Chondrocyte (in vitro differentiated cells): ENCODE data around the gene RSF1. TPM values are rescaled to one million over a fixed set of nuclear protein-coding genes. Genes with fewer than 3 reads are reported as not detected.

ENCODE experiments used
- DNase-seq: peaks from one replicate; pipeline ENCODE4 v3.0.0; 2021; ENCODE audit warnings: mixed read lengths, low spot score
- H3K27ac Mint-ChIP-seq: one replicate; pipeline ENCODE4 v1.8.0; 2021; ENCODE audit warnings: mild to moderate bottlenecking, moderate library complexity, mixed read lengths; ENCODE audit not compliant: unreplicated experiment
- H3K27me3 Mint-ChIP-seq: 2 replicates; pipeline ENCODE4 v1.8.0; 2021; ENCODE audit warnings: low read depth, mixed read lengths
- H3K36me3 Mint-ChIP-seq: 2 replicates; pipeline ENCODE4 v1.8.0; 2021; ENCODE audit warnings: low read depth, mixed read lengths
- H3K4me1 Mint-ChIP-seq: 2 replicates; pipeline ENCODE4 v1.8.0; 2021; ENCODE audit warnings: low read depth, mild to moderate bottlenecking, mixed read lengths
- H3K4me3 Mint-ChIP-seq: one replicate; pipeline ENCODE4 v1.8.0; 2021; ENCODE audit warnings: mild to moderate bottlenecking, moderate library complexity, mixed read lengths; ENCODE audit not compliant: unreplicated experiment
- H3K9me3 Mint-ChIP-seq: 2 replicates; pipeline ENCODE4 v1.8.0; 2021; ENCODE audit warnings: low read depth, mixed read lengths
- total RNA-seq: library from RNA; stranded (reverse); gene quantifications from 3 replicates; pipeline ENCODE4 v1.2.1, GENCODE V29; 2021
- TF ChIP-seq, protein P1 (sequence below): fragments of 200-600 bp; sonication (generic); IDR thresholded peaks from 2 replicates; pipeline ENCODE4 v1.5.0; 2021; ENCODE audit warnings: antibody characterized with exemption, mild to moderate bottlenecking, moderate library complexity

Gene RSF1
- total RNA-seq, 1 donor from 2014 or later, result 64.2 TPM

GRCh38 chr11:77611921-77612320, 208.6 kb downstream of the RSF1 start:
- Mint-ChIP-seq H3K9me3 (no peaks in the 10 kb centered on the region), H3K27me3 (no peaks in the 10 kb centered on the region), H3K27ac (no peak overlapping the region), H3K4me3 (no peak overlapping the region), H3K36me3 (peaks cover 12% of the 10 kb centered on the region), H3K4me1 (no peaks in the 10 kb centered on the region)
- DNase-seq, result no peak
- TF ChIP-seq, protein P1, sequence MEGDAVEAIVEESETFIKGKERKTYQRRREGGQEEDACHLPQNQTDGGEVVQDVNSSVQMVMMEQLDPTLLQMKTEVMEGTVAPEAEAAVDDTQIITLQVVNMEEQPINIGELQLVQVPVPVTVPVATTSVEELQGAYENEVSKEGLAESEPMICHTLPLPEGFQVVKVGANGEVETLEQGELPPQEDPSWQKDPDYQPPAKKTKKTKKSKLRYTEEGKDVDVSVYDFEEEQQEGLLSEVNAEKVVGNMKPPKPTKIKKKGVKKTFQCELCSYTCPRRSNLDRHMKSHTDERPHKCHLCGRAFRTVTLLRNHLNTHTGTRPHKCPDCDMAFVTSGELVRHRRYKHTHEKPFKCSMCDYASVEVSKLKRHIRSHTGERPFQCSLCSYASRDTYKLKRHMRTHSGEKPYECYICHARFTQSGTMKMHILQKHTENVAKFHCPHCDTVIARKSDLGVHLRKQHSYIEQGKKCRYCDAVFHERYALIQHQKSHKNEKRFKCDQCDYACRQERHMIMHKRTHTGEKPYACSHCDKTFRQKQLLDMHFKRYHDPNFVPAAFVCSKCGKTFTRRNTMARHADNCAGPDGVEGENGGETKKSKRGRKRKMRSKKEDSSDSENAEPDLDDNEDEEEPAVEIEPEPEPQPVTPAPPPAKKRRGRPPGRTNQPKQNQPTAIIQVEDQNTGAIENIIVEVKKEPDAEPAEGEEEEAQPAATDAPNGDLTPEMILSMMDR, result no peak

Other genes starting within 250 kb of the RSF1 start
- gene AQP11, start 230.8 kb downstream of the RSF1 start, total RNA-seq, result 1.5 to 2.1 TPM (median 1.6 TPM) in 3 replicates
- gene CLNS1A, start 182.9 kb downstream of the RSF1 start, total RNA-seq, result 60.1 to 80.1 TPM (median 70.3 TPM) in 3 replicates
- 35.9 to 47.3 TPM (median 45.1 TPM) in 3 replicates for gene AAMDC, start 422 bp upstream of the RSF1 start, total RNA-seq
- 26.9 to 34.1 TPM (median 27.8 TPM) in 3 replicates for gene INTS4, start 173.9 kb upstream of the RSF1 start, total RNA-seq
- gene KCTD14, start 202.6 kb upstream of the RSF1 start, total RNA-seq, result 0.36 to 0.48 TPM (median 0.47 TPM) in 3 replicates
- not detected in 3 replicates for gene THRSP, start 243.1 kb upstream of the RSF1 start, total RNA-seq